Stomach smooth muscle (tissue), 2 donors: ENCODE measurements around the gene CX3CR1.

ENCODE experiments used
- H3K27ac ChIP-seq: one replicate; pipeline ENCODE4 v1.7.0; 2013; ENCODE audit warnings: mild to moderate bottlenecking, low read length, inconsistent platforms
- H3K27me3 ChIP-seq, 2 donors: one replicate each; pipeline ENCODE4 v1.7.0; 2013; ENCODE audit warnings: low read length in 2 of 2; ENCODE audit not compliant: insufficient read depth in 2 of 2, control insufficient read depth in 1 of 2
- H3K36me3 ChIP-seq, 2 donors: one replicate each; pipeline ENCODE4 v1.7.0; 2013; ENCODE audit warnings: low read length in 2 of 2; ENCODE audit not compliant: control insufficient read depth in 2 of 2, insufficient read depth in 2 of 2
- H3K4me1 ChIP-seq: one replicate; pipeline ENCODE4 v1.7.0; 2013; ENCODE audit warnings: low read length; ENCODE audit not compliant: control insufficient read depth, insufficient read depth
- H3K4me3 ChIP-seq, 2 donors: one replicate each; pipeline ENCODE4 v1.7.0; 2013; ENCODE audit warnings: low read length in 2 of 2
- H3K9ac ChIP-seq, 2 donors: one replicate each; pipeline ENCODE4 v1.7.0; 2013; ENCODE audit warnings: low read length in 2 of 2, mild to moderate bottlenecking in 1 of 2
- H3K9me3 ChIP-seq, 2 donors: one replicate each; pipeline ENCODE4 v1.7.0; 2013; ENCODE audit warnings: low read length in 2 of 2; ENCODE audit not compliant: control insufficient read depth in 2 of 2
- donor health status: healthy.
- donor health status: Pancreatic carcinoma.

Gene CX3CR1

DNA sequence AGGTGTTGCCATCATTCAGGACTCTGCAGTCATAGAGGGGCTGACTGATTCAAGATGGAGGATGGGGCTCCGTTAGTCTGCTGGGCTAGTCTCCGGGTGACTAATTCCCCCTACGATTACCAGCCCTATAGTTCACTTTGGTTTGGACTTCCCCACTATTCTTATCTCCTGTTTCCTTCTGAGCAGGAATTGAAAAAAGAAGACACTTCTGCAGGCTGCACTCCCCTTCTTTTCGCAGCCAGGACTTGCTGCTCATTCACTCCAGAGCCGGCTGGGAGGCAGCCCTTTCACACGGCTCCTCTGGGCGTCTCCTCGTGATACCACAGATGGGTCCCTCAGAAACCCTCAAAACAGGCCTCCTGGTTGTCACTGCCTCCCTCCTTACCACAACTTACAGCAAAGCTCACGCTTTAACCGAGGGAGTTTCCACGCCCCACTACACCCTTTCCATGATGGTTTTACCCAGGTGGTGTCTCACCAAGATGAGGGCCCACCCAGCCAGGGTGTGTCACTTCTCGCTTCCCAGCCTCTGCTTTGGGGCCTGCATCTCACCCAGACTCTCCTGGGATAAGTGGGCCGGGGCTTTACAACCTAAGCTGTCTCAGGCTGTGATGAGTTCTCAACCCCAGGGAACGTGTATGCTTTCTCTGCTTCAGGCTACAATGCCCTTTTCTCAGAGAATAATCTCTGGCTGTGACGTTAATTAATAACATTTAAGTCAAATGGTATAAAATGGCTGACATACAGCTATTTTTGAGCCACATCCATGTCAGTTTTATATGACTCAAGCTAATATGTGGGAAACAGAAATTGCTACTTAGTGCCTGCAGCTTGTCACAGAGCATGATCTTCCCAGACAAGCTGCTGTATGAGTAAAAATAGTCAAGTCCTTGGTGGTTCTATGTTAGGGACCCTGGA is 11.9 kb downstream of the CX3CR1 start:
- Histone ChIP-seq H3K27ac (no peak overlapping the region), H3K36me3 (no peaks in the 10 kb centered on the region), H3K27me3 (no peaks in the 10 kb centered on the region), H3K9ac (no peak overlapping the region), H3K4me3 (no peak overlapping the region), H3K9me3 (no peaks in the 10 kb centered on the region), H3K4me1 (peaks cover 2% of the 10 kb centered on the region)

DNA sequence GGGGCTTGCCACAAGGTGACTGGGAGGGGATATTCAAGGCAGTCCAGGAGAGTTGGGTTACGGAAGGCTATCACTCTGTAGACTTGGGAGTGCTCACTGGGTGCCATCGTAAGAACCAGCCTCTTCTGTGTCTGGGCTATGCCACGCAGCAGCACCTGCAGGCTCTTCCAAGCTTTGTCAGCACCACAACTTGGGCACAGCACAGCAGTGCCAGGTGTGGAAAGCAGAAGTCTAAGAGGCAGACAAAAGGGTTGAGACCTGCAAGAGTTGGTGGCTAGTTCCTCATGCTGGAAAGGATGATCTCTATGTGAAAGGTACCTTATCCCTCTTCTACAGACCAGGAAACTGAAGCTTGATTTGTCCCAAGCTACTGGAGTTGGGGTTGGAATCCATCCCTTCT is 15.8 kb downstream of the CX3CR1 start:
- Histone ChIP-seq H3K9me3 (no peaks in the 10 kb centered on the region), H3K27me3 (no peaks in the 10 kb centered on the region), H3K4me3 (no peak overlapping the region), H3K27ac (no peak overlapping the region), H3K9ac (no peak overlapping the region), H3K36me3 (no peaks in the 10 kb centered on the region), H3K4me1 (peaks cover 2% of the 10 kb centered on the region)

DNA sequence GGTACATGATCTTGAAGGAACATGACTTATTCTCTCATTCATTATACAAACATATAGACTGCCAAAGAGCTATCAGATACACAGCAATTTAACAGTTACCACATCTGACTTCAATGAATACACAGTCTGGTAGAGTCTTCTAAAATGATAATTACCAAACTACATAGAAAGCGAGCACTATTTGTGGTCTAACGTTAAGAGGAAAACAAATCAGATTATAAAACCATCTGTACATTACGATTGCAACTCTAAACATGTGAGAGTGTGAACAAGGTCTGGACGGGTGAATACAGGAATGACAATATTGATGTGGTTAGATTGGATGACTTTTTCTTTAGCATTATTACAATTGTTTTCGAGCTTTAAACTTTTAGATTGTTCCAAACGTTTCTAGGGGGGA is 16.3 kb downstream of the CX3CR1 start:
- Histone ChIP-seq H3K36me3 (no peaks in the 10 kb centered on the region), H3K4me1 (peaks cover 2% of the 10 kb centered on the region), H3K4me3 (no peak overlapping the region), H3K27me3 (no peaks in the 10 kb centered on the region), H3K27ac (no peak overlapping the region), H3K9ac (no peak overlapping the region), H3K9me3 (no peaks in the 10 kb centered on the region)

DNA sequence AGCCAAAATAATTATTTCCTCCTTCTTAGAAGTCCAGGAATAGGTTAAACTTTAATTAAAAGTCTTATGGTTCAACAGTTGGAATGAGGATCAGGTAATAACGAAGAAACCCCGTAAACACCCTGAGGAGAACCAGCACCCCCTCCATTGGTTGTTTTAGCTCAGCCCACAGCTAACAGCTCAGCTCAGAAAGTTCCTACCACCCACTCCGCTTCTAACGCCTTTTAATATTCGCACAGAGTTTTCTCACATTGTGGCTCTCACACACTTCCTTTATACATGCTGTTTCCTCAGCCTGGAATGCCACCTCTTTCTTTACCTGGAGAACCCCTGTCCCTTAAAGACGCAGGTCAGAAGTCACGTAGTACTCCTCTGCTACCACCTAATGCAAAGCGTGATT is 17.0 kb downstream of the CX3CR1 start:
- H3K4me3 ChIP-seq: no peak overlapping the region
- H3K27ac ChIP-seq: no peak overlapping the region
- H3K9ac ChIP-seq: no peak overlapping the region
- H3K9me3 ChIP-seq: no peaks in the 10 kb centered on the region
- H3K27me3 ChIP-seq: no peaks in the 10 kb centered on the region
- H3K36me3 ChIP-seq: no peaks in the 10 kb centered on the region
- no peaks in the 10 kb centered on the region for H3K4me1 ChIP-seq

DNA sequence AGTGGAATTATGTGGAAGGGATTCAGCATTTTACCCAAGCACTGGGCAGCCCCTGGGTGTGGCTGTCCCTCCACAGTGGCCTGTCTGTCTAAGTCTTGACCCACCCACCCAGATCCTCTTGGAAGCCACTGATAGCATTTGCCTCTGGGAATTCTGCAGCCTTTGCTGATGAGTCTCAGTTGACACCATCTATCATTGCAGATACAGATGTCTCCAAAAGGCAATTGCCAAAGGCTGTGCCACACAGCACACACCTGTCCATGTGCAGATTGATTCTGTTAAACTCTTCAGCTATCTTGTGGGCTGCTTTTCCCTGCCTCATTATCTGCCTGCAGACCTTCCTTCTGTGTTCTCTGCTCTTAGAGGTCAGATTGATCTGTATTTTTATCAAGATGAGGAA is 18.1 kb downstream of the CX3CR1 start:
- Histone ChIP-seq H3K9me3 (no peaks in the 10 kb centered on the region), H3K4me3 (no peak overlapping the region), H3K4me1 (no peaks in the 10 kb centered on the region), H3K36me3 (no peaks in the 10 kb centered on the region), H3K27me3 (no peaks in the 10 kb centered on the region), H3K27ac (no peak overlapping the region), H3K9ac (no peak overlapping the region)

DNA sequence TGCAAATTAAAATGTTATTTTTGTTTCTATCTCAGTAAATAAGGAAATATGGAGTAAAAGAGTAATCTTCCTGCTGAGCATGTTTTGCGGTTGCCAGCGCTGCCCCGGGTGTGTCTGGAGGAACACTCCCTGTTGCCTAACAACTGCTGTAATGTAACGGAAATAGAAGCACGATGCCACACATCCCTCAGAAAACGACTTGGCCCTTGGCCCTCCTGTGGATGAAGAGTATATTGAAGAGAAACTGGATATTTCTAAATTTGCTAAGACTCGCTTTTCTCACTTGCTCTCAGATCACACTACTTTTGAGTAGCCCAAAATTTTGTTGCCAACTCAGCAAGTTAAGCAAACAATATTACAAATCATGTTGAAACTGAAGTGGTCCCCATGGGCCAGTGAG is 18.9 kb downstream of the CX3CR1 start:
- Histone ChIP-seq H3K9ac (no peak overlapping the region), H3K36me3 (no peaks in the 10 kb centered on the region), H3K27me3 (no peaks in the 10 kb centered on the region), H3K4me3 (no peak overlapping the region), H3K27ac (no peak overlapping the region), H3K4me1 (no peaks in the 10 kb centered on the region), H3K9me3 (no peaks in the 10 kb centered on the region)

DNA sequence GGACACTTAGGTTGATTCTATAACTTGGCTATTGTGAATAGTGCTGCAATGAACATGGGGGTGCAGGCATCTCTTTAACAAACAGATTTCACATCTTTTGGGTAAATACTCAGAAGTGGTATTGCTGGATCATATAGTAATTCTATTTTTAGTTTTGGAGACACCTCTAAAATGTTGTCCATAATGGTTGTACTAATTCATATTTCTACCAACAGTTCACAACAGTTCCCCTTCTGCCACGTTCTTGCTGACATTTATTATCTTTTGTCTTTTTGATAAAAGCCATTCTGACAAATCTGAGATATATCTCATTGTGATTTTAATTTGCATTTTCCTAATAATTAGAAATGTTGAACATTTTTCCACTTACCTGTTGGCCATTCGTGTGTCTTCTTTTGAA is 19.5 kb downstream of the CX3CR1 start:
- Histone ChIP-seq H3K4me1 (no peaks in the 10 kb centered on the region), H3K27ac (no peak overlapping the region), H3K36me3 (no peaks in the 10 kb centered on the region)

DNA sequence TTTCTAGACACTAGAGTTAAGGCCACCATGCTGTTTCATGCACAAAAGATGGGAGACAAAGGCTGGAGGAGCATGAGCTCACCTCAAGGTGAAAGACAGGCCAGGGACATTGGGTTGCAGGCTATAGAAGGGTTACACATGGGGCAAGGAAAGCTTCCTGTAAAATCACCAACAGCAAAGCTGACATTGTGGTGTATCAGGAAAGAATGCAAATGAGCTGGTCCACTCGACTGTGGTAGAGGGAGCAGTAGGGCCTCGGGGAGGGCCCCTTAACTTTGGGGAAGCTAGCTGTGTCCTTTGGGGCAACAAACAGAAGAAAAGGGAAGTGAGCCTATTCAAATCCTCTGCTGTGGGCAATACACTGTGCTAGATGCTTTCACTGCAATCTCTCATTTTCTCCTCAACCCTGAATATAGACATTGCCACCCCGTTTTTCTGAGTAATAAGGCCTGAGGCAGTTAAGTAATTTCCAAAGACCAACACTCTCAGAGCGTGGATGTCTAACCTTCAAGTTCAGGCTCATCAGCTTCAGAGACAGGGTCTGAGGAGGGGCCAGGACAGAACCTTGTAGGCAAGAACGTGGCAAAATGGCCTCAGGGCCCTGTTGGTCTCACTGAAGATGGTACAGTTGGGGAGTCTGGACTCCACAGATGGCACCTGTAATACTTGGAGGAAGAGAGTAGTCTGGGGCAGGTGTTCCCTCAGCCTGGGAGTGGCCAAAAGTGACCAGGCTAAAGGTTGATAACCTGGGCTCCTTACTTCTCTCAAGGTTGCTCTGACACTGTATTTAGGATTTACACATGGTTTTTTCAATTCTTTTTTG is 24.1 kb downstream of the CX3CR1 start:
- Histone ChIP-seq H3K36me3 (no peaks in the 10 kb centered on the region), H3K9ac (no peak overlapping the region), H3K4me1 (peaks cover 2% of the 10 kb centered on the region), H3K4me3 (no peak overlapping the region), H3K9me3 (no peaks in the 10 kb centered on the region), H3K27me3 (no peaks in the 10 kb centered on the region), H3K27ac (no peak overlapping the region)

More for the DNA sequence above, 19.5 kb downstream of the CX3CR1 start:
- Histone ChIP-seq H3K27me3 (no peaks in the 10 kb centered on the region), H3K4me3 (no peak overlapping the region), H3K9me3 (no peaks in the 10 kb centered on the region), H3K9ac (no peak overlapping the region)

DNA sequence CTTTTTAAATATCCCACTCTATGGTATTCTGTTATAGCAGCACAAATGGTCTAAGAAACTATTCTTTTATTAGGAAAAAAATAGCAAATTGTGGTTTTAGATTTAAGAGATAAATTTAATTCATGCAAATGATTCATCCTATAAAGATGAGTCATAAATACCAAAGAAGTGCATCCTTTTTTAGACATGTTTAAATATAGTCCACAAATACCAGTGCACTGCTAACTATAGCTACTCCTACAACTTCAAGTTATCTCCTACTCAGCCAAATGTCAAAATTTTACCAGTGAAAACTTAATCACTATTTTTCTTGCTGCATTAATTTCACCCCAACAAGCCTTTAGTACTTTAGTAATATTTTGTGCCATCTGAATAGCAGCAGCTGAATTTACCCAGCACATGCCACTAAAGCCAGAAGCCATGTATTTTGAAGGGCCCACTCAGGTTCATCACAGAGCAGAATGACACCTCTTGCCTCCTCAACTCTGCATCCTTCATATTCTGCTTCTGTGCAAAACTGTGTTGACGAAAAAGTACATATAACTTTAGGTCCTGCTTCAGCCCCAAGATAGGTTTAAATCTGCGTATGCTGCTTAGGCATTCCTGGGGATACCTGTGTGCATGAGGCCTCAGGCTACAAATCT is 24.9 kb downstream of the CX3CR1 start:
- Histone ChIP-seq H3K4me1 (peaks cover 10% of the 10 kb centered on the region), H3K4me3 (no peak overlapping the region), H3K27ac (no peak overlapping the region), H3K9ac (no peak overlapping the region), H3K9me3 (no peaks in the 10 kb centered on the region), H3K27me3 (no peaks in the 10 kb centered on the region), H3K36me3 (no peaks in the 10 kb centered on the region)

DNA sequence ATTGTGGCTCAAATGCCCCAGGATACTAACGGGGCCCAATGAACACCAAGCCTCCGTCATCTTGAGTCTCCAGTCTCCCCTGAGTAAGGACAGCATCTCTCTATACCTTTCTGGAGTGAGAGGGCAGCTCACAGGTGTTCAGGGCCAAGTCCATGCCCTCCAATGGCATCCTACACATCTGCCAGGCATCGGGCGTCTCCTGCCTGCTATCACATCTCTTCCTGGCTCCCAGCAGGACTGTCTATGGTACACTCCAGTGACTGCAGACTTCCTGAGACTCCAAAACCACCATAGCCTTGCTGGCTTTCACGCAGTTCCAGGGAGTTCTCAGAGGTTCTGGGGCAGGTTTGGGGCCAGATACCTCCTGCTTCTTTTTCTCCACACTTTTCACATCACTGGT is 28.3 kb downstream of the CX3CR1 start:
- no peak overlapping the region for H3K27ac ChIP-seq
- no peak overlapping the region for H3K4me3 ChIP-seq
- H3K36me3 ChIP-seq: no peaks in the 10 kb centered on the region
- H3K9me3 ChIP-seq: no peaks in the 10 kb centered on the region
- H3K27me3 ChIP-seq: no peaks in the 10 kb centered on the region
- no peak overlapping the region for H3K9ac ChIP-seq
- H3K4me1 ChIP-seq: peaks cover 18% of the 10 kb centered on the region
